H1 (cell line): ENCODE data around the gene TGFB1I1. TPM values are rescaled to one million over a fixed set of nuclear protein-coding genes. Genes with fewer than 3 reads are reported as not detected.

Experiments
- CTCF ChIA-PET: fragments of 300-600 bp; sonication (Branson Sonifier 250); formaldehyde crosslinking; loops from one replicate; lab custom pipeline; 2021; ENCODE audit not compliant: partially characterized antibody; lab: Charles Lee
- POLR2A ChIA-PET: fragments of 300-600 bp; sonication (Branson Sonifier 250); formaldehyde crosslinking; loops from one replicate; lab custom pipeline; 2021; ENCODE audit warnings: inconsistent platforms; ENCODE audit not compliant: partially characterized antibody; lab: Charles Lee
- DNase-seq, 2 experiments: peaks; one replicate each; pipeline versions ENCODE4 v3.0.0 to v3.0.0-alpha.2; 2010 to 2022; ENCODE audit warnings: low spot score in 2 of 2, low read depth in 1 of 2, mixed read lengths in 1 of 2
- FAIRE-seq: peaks from 2 replicates; lab custom pipeline; 2011; peaks lifted over from hg19 to GRCh38; lab: Jason Lieb, UNC
- H2AFZ ChIP-seq: 2 replicates; pipeline ENCODE4 v1.8.1; 2012; ENCODE audit warnings: low read length, inconsistent platforms
- H2AK5ac ChIP-seq: 2 replicates; pipeline ENCODE4 v1.6.1; 2013; ENCODE audit warnings: low read depth, low read length
- H2BK120ac ChIP-seq: replicated peaks from 2 replicates; pipeline ENCODE3; 2013; ENCODE audit warnings: low read depth, low read length, inconsistent platforms
- H2BK12ac ChIP-seq: 2 replicates; pipeline ENCODE4 v1.6.1; 2013; ENCODE audit warnings: low read depth, low read length
- H2BK15ac ChIP-seq: 2 replicates; pipeline ENCODE4 v1.6.1; 2013; ENCODE audit warnings: low read length
- H2BK20ac ChIP-seq: 2 replicates; pipeline ENCODE4 v1.6.1; 2013; ENCODE audit warnings: low read length
- H2BK5ac ChIP-seq: 2 replicates; pipeline ENCODE4 v1.6.1; 2013; ENCODE audit warnings: low read depth, low read length
- H3K14ac ChIP-seq: 2 replicates; pipeline ENCODE4 v1.6.1; 2013; ENCODE audit warnings: inconsistent platforms; ENCODE audit not compliant: insufficient read length
- H3K18ac ChIP-seq: 2 replicates; pipeline ENCODE4 v1.6.1; 2013; ENCODE audit warnings: low read length; ENCODE audit errors: extremely low read depth
- H3K23ac ChIP-seq: 2 replicates; pipeline ENCODE4 v1.6.1; 2013; ENCODE audit warnings: inconsistent platforms; ENCODE audit not compliant: insufficient read length
- H3K23me2 ChIP-seq: 2 replicates; pipeline ENCODE4 v1.6.1; 2013; ENCODE audit warnings: low read depth, low read length
- H3K27ac ChIP-seq: 2 replicates; pipeline ENCODE4 v1.6.1; 2011; ENCODE audit warnings: low read depth, low read length, inconsistent platforms
- H3K27me3 ChIP-seq, 4 experiments: replicated peaks in 1 of 4; 1 replicate in 1 of 4; 2 replicates in 3 of 4; pipeline versions ENCODE4 v1.6.1 to v1.8.1; 2011 to 2013; ENCODE audit warnings: low read length in 3 of 4, mild to moderate bottlenecking in 3 of 4, inconsistent platforms in 2 of 4, mixed read lengths in 2 of 4, moderate library complexity in 1 of 4; ENCODE audit not compliant: control insufficient read depth in 3 of 4, insufficient read depth in 3 of 4; ENCODE audit errors: extremely low read depth in 1 of 4
- H3K36me3 ChIP-seq, 4 experiments: 2 replicates each; pipeline versions ENCODE4 v1.6.1 to v1.8.1; 2011 to 2013; ENCODE audit warnings: mild to moderate bottlenecking in 4 of 4, low read length in 3 of 4, moderate library complexity in 2 of 4, control low read depth in 1 of 4, inconsistent platforms in 1 of 4; ENCODE audit not compliant: insufficient read depth in 4 of 4, control insufficient read depth in 2 of 4
- H3K4ac ChIP-seq: replicated peaks from 2 replicates; pipeline ENCODE3; 2013; ENCODE audit warnings: low read length, low read depth, mixed read lengths, inconsistent platforms; ENCODE audit not compliant: insufficient read length
- H3K4me1 ChIP-seq, 4 experiments: replicated peaks in 1 of 4; 1 replicate in 1 of 4; 2 replicates in 3 of 4; pipeline versions ENCODE4 v1.6.1 to v1.8.1; 2011 to 2013; ENCODE audit warnings: low read length in 3 of 4, inconsistent platforms in 2 of 4, mixed read lengths in 1 of 4; ENCODE audit not compliant: insufficient read depth in 4 of 4, control insufficient read depth in 3 of 4
- H3K4me2 ChIP-seq, 2 experiments: 2 replicates each; pipeline versions ENCODE4 v1.6.1 to v1.8.1; 2011 to 2013; ENCODE audit warnings: low read depth in 2 of 2, low read length in 2 of 2, control low read depth in 1 of 2, inconsistent platforms in 1 of 2, mild to moderate bottlenecking in 1 of 2; ENCODE audit not compliant: insufficient read depth in 1 of 2
- H3K4me3 ChIP-seq, 4 experiments: fragments of 200-600, 300-600 bp in 1 of 4; sonication (generic), shearing (Covaris generic), sonication (Bioruptor Twin) in 1 of 4; 2 replicates each; pipeline versions ENCODE4 v1.5.1 to v1.8.1; 2011 to 2016; ENCODE audit warnings: low read length in 4 of 4, low read depth in 3 of 4, control low read depth in 2 of 4, inconsistent platforms in 2 of 4, mild to moderate bottlenecking in 2 of 4, mixed read lengths in 1 of 4, moderate library complexity in 1 of 4; ENCODE audit not compliant: insufficient read depth in 2 of 4; ENCODE audit errors: extremely low read depth in 1 of 4
- H3K56ac ChIP-seq: replicated peaks from 2 replicates; pipeline ENCODE3; 2013; ENCODE audit warnings: low read depth, mild to moderate bottlenecking, mixed read lengths, low read length, inconsistent platforms; ENCODE audit not compliant: insufficient read length
- H3K79me1 ChIP-seq: 2 replicates; pipeline ENCODE4 v1.6.1; 2013; ENCODE audit warnings: low read depth, low read length, control low read depth
- H3K79me2 ChIP-seq, 2 experiments: 2 replicates each; pipeline versions ENCODE4 v1.6.1 to v1.8.1; 2012 to 2013; ENCODE audit warnings: low read length in 2 of 2, mild to moderate bottlenecking in 2 of 2, inconsistent platforms in 1 of 2; ENCODE audit not compliant: insufficient read depth in 2 of 2, control insufficient read depth in 1 of 2
- H3K9ac ChIP-seq, 4 experiments: replicated peaks in 1 of 4; 1 replicate in 1 of 4; 2 replicates in 3 of 4; pipeline versions ENCODE4 v1.6.1 to v1.8.1; 2011 to 2013; ENCODE audit warnings: low read depth in 3 of 4, low read length in 3 of 4, control low read depth in 2 of 4, mild to moderate bottlenecking in 2 of 4, moderate library complexity in 2 of 4, inconsistent platforms in 1 of 4; ENCODE audit errors: extremely low read depth in 1 of 4
- H3K9me3 ChIP-seq, 2 experiments: 2 replicates each; pipeline versions ENCODE4 v1.6.1 to v1.8.1; 2012 to 2013; ENCODE audit warnings: mild to moderate bottlenecking in 2 of 2, moderate library complexity in 2 of 2, control low read depth in 1 of 2, inconsistent platforms in 1 of 2, low read depth in 1 of 2, low read length in 1 of 2, mixed read lengths in 1 of 2; ENCODE audit not compliant: insufficient read depth in 2 of 2
- H4K20me1 ChIP-seq, 2 experiments: replicated peaks in 1 of 2; 2 replicates each; pipeline versions ENCODE3 to v1.8.1; 2011 to 2013; ENCODE audit warnings: inconsistent platforms in 2 of 2, low read length in 2 of 2, mild to moderate bottlenecking in 1 of 2; ENCODE audit not compliant: insufficient read depth in 2 of 2, control insufficient read depth in 1 of 2
- H4K5ac ChIP-seq: 2 replicates; pipeline ENCODE4 v1.6.1; 2013; ENCODE audit warnings: low read length, low read depth, mixed read lengths, inconsistent platforms; ENCODE audit not compliant: insufficient read length
- H4K8ac ChIP-seq: 2 replicates; pipeline ENCODE4 v1.8.0; 2013; ENCODE audit warnings: mild to moderate bottlenecking, moderate library complexity, low read length, inconsistent platforms; ENCODE audit not compliant: insufficient read depth; ENCODE audit errors: extremely low read depth
- H4K91ac ChIP-seq: replicated peaks from 2 replicates; pipeline ENCODE3; 2013; ENCODE audit warnings: low read length, mixed read lengths, inconsistent platforms; ENCODE audit not compliant: insufficient read length
- BACH1 ChIP-seq: IDR thresholded peaks from 2 replicates; pipeline ENCODE4 v1.6.1; 2012; ENCODE audit warnings: low read length, improper control_type of control experiment
- CHD2 ChIP-seq: IDR thresholded peaks from 2 replicates; pipeline ENCODE4 v1.6.1; 2012; ENCODE audit warnings: low read length, improper control_type of control experiment
- CTBP2 ChIP-seq: IDR thresholded peaks from 2 replicates; pipeline ENCODE4 v1.7.0; 2011; ENCODE audit warnings: borderline replicate concordance, mild to moderate bottlenecking, moderate library complexity, mixed read lengths, low read length; ENCODE audit not compliant: insufficient read depth, insufficient read length
- CTCF ChIP-seq, 3 experiments: IDR thresholded peaks; 1 replicate in 2 of 3; 2 replicates in 1 of 3; pipeline versions ENCODE4 v1.5.1 to v1.6.1; 2011; ENCODE audit warnings: low read length in 3 of 3, mild to moderate bottlenecking in 3 of 3, inconsistent platforms in 2 of 3, low read depth in 1 of 3, moderate library complexity in 1 of 3; ENCODE audit not compliant: insufficient read depth in 1 of 3; ENCODE audit errors: control extremely low read depth in 1 of 3
- NANOG ChIP-seq: IDR thresholded peaks from 2 replicates; pipeline ENCODE4 v1.6.1; 2011; ENCODE audit warnings: low read length, low read depth, mild to moderate bottlenecking, inconsistent platforms; ENCODE audit not compliant: insufficient read depth, poor library complexity, severe bottlenecking
- RBBP5 ChIP-seq: IDR thresholded peaks from 2 replicates; pipeline ENCODE4 v1.7.1; 2012; ENCODE audit warnings: low read depth, mild to moderate bottlenecking, inconsistent platforms, low read length, moderate library complexity, borderline replicate concordance
- SAP30 ChIP-seq: fragments of 300-600 bp; sonication (generic); IDR thresholded peaks from 2 replicates; pipeline ENCODE4 v1.7.1; 2012; ENCODE audit warnings: low read length, moderate library complexity, mild to moderate bottlenecking, inconsistent platforms; ENCODE audit not compliant: insufficient read depth, insufficient replicate concordance
- TAF7 ChIP-seq: optimal IDR thresholded peaks from 2 replicates; pipeline ENCODE3; 2011; ENCODE audit warnings: low read depth, mild to moderate bottlenecking, inconsistent platforms, low read length, moderate library complexity, borderline replicate concordance
- TBP ChIP-seq: IDR thresholded peaks from 2 replicates; pipeline ENCODE4 v1.6.1; 2011; ENCODE audit warnings: low read depth, low read length, improper control_type of control experiment
- polyA plus RNA-seq, 7 experiments: library from polyadenylated mRNA; depleted of rRNA in 3 of 7; stranded (reverse) in 5 of 7; unstranded in 2 of 7; fragments of >200 nt in 5 of 7; fragments of 200-250 nt in 2 of 7; gene quantifications; 1 replicate in 5 of 7; 2 replicates in 1 of 7; 4 replicates in 1 of 7; pipeline versions ENCODE4 v1.2.1 to v1.2.3, GENCODE V29; 2011 to 2013; ENCODE audit warnings: missing spikeins in 2 of 7, mixed read lengths in 2 of 7
- total RNA-seq: library from RNA; stranded (reverse); fragmentation: NEBNext Ultra II Directional; extraction: Animal tissue kit (Norgen Biotek cat#: 25700); gene quantifications from 2 replicates; pipeline ENCODE4 v1.2.1, GENCODE V29; 2021
- TF ChIP-seq, protein P1 (sequence below): IDR thresholded peaks from 2 replicates; pipeline ENCODE4 v1.6.1; 2012; ENCODE audit warnings: inconsistent platforms

TGFB1I1 gene
- total and polyA plus RNA-seq, 2 of the 8 experiments (the other 6 are each of a cell fraction or from before 2014, with no cell fraction given), result 5.6 to 5.8 TPM

- no peak overlapping the region for H2BK12ac ChIP-seq
- H3K9ac ChIP-seq, result no peak overlapping the region
- no peak overlapping the region for H3K4ac ChIP-seq
- no peaks in the 10 kb centered on the region for H3K79me2 ChIP-seq
- no peak overlapping the region for H2BK20ac ChIP-seq
- H2BK5ac ChIP-seq, result no peak overlapping the region
- no peaks in the 10 kb centered on the region for H3K9me3 ChIP-seq
- H2BK15ac ChIP-seq, result no peak overlapping the region
- CTCF ChIA-PET, result interaction anchor here (1.2 to 1.6 kb wide), 2 partner anchors 36 to 194 kb away, joined by 3 read pairs; no protein-coding TSS in a partner anchor
- no peaks in the 10 kb centered on the region for H4K20me1 ChIP-seq
- H3K79me1 ChIP-seq, result no peaks in the 10 kb centered on the region
- no peaks in the 10 kb centered on the region for H3K27me3 ChIP-seq
- peaks cover 0 to 4% (median 2%) of the 10 kb centered on the region in 4 experiments; a peak in 3 of 7 replicates for H3K4me1 ChIP-seq
- H4K91ac ChIP-seq, result no peak overlapping the region
- no peak overlapping the region for H3K27ac ChIP-seq
- H2BK120ac ChIP-seq, result no peak overlapping the region
- H4K5ac ChIP-seq, result no peak overlapping the region
- no peak overlapping the region for H3K14ac ChIP-seq
- no peak overlapping the region for H3K23ac ChIP-seq
- no peaks in the 10 kb centered on the region for H3K23me2 ChIP-seq
- H3K36me3 ChIP-seq, result no peaks in the 10 kb centered on the region
- TF ChIP-seq TAF7 (no peak), RBBP5 (no peak), SAP30 (no peak), CTCF (IDR thresholded peaks at IDR 0.05; ENCODE audit: control extremely low read depth in 1 of 3, insufficient read depth in 1 of 3, low read depth in 1 of 3, low read length in 3 of 3) (no peak), BACH1 (no peak), NANOG (no peak), CHD2 (no peak), CTBP2 (no peak), TBP (no peak)
- TF ChIP-seq, protein P1, sequence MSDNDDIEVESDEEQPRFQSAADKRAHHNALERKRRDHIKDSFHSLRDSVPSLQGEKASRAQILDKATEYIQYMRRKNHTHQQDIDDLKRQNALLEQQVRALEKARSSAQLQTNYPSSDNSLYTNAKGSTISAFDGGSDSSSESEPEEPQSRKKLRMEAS, result no peak
- H2AK5ac ChIP-seq, result no peak overlapping the region
- DNase-seq (no peak), FAIRE-seq (no peak)
- no peak overlapping the region for H3K4me3 ChIP-seq
- no peak overlapping the region for H3K18ac ChIP-seq
- no peak overlapping the region for H3K4me2 ChIP-seq
- H4K8ac ChIP-seq, result no peak overlapping the region
- no peak overlapping the region for H2AFZ ChIP-seq
- POLR2A ChIA-PET, result no interaction called here
- H3K56ac ChIP-seq, result no peak overlapping the region
These were observed 41.9 kb downstream of the TGFB1I1 start for GRCh38 chr16:31513884-31514283.
